Nephron (organoid): ENCODE data around the gene TSPYL4.

ENCODE experiments used
- H3K27ac Mint-ChIP-seq, 3 experiments: 2 replicates each; pipeline ENCODE4 v1.8.0; 2020; ENCODE audit warnings: mixed read lengths in 3 of 3, mild to moderate bottlenecking in 2 of 3, moderate library complexity in 1 of 3
- H3K27me3 Mint-ChIP-seq: 2 replicates; pipeline ENCODE4 v1.8.0; 2021; ENCODE audit warnings: low read depth, mild to moderate bottlenecking, moderate library complexity, mixed read lengths
- H3K36me3 Mint-ChIP-seq: 2 replicates; pipeline ENCODE4 v1.8.0; 2020; ENCODE audit warnings: low read depth, mixed read lengths
- H3K4me1 Mint-ChIP-seq: 2 replicates; pipeline ENCODE4 v1.8.0; 2020; ENCODE audit warnings: mixed read lengths
- H3K4me3 Mint-ChIP-seq, 3 experiments: 2 replicates each; pipeline ENCODE4 v1.8.0; 2020; ENCODE audit warnings: mild to moderate bottlenecking in 3 of 3, mixed read lengths in 3 of 3, moderate library complexity in 2 of 3
- H3K9me3 Mint-ChIP-seq: 2 replicates; pipeline ENCODE4 v1.8.0; 2020; ENCODE audit warnings: mixed read lengths
- CTCF ChIP-seq, 3 experiments: fragments of 200-600 bp; sonication (generic); IDR thresholded peaks; one replicate each; pipeline ENCODE4 v1.5.0; 2021; ENCODE audit warnings: antibody characterized with exemption in 3 of 3; ENCODE audit not compliant: unreplicated experiment in 3 of 3

The TSPYL4 gene

DNA sequence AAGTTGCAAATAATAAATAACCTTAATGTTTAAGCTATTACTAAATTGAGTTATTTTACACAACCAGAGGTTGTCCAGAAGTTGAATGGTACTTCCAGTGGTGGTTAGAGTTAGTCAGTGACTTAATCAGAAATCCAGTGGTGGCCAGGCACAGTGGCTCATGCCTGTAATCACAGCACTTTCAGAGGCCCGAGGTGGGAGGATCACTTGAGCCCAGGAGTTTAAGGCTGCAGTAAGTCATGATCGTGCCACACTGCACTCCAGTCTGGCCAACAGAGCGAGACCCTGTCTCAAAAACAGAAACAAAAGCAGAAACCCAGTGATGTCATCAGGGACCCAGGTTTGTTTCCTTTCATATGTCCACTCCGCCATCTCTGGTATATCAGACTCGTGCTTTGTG lies 35.0 kb downstream of the TSPYL4 start:
- H3K27ac Mint-ChIP-seq = no peak overlapping the region
- no peak for TF ChIP-seq CTCF (IDR thresholded peaks at IDR 0.05; ENCODE audit: unreplicated experiment in 3 of 3)
- no peak overlapping the region for H3K4me3 Mint-ChIP-seq
- H3K36me3 Mint-ChIP-seq = no peaks in the 10 kb centered on the region
- H3K9me3 Mint-ChIP-seq = no peaks in the 10 kb centered on the region
- no peaks in the 10 kb centered on the region for H3K27me3 Mint-ChIP-seq
- H3K4me1 Mint-ChIP-seq = no peaks in the 10 kb centered on the region

DNA sequence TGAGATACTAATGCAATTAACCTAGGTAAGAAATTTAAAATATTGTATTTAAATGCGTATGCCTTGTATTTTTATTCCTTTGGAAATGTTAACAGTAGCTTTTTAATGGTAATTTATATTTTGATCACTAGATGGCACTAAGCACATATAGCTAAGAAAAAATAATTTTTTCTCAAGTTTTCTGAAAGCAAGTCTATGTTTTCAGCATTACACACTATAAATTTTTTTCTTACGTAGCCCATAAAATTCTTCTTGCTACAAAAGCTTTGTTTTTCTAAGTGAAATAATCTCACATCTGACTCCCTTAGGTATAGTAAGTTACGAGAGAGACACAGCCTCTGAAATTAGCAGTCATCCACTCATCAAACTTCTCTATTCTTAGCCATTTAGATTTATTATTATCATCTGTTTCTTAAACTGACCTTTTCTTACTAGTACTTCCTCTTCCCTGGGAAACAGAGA lies 35.7 kb downstream of the TSPYL4 start:
- H3K4me1 Mint-ChIP-seq = no peaks in the 10 kb centered on the region
- no peak overlapping the region for H3K4me3 Mint-ChIP-seq
- no peaks in the 10 kb centered on the region for H3K27me3 Mint-ChIP-seq
- peak; percentile 34 to 66 (median 49) for TF ChIP-seq CTCF (IDR thresholded peaks at IDR 0.05; ENCODE audit: unreplicated experiment in 3 of 3)
- H3K36me3 Mint-ChIP-seq = no peaks in the 10 kb centered on the region
- peak overlapping the region in 1 of 3 experiments; percentile 57 for H3K27ac Mint-ChIP-seq
- no peaks in the 10 kb centered on the region for H3K9me3 Mint-ChIP-seq

DNA sequence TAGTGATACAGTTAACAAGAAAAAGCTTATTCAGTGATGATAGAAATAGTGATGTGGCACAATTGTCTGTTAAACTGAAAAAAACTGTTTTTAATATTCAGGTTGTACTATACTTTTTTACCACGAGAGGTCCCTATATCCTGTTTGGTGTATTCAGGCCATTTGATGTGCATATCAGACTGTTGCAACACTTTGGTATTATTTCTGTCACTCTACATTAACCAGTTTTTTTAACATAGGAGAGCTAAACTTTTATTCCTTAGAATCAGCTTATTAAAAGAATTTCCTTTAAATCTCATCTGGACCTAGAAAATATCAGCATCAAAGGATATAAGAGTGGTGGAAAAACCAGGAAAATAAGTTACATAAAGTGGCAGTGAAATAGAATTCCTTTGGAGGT lies 36.8 kb downstream of the TSPYL4 start:
- Mint-ChIP-seq H3K9me3 (no peaks in the 10 kb centered on the region), H3K4me1 (no peaks in the 10 kb centered on the region), H3K27me3 (no peaks in the 10 kb centered on the region), H3K4me3 (no peak overlapping the region), H3K36me3 (no peaks in the 10 kb centered on the region), H3K27ac (no peak overlapping the region)
- TF ChIP-seq CTCF (IDR thresholded peaks at IDR 0.05; ENCODE audit: unreplicated experiment in 3 of 3) = peak; percentile 44 to 58 (median 50)

DNA sequence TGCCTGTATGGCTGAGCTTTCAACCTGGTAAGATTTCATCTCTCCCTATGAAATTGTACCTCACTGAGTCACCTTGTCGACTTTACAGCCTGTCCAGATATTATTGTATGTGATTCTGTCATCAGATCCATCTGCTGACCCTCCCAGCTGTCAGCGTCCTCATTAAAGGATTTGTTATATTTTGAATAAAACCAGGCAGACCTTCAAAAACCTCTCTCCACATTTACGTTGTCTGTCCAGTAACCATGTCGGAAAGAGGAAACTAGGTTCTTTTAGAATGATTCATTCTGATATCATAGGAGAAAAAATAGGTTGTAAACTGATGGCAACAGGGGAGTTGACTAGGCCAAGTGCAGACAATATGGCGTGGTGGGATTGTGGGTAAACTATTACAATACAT lies 38.5 kb downstream of the TSPYL4 start:
- no peak overlapping the region for H3K27ac Mint-ChIP-seq
- H3K27me3 Mint-ChIP-seq = no peaks in the 10 kb centered on the region
- no peak for TF ChIP-seq CTCF (IDR thresholded peaks at IDR 0.05; ENCODE audit: unreplicated experiment in 3 of 3)
- no peaks in the 10 kb centered on the region for H3K4me1 Mint-ChIP-seq
- no peak overlapping the region for H3K4me3 Mint-ChIP-seq
- H3K36me3 Mint-ChIP-seq = no peaks in the 10 kb centered on the region
- H3K9me3 Mint-ChIP-seq = no peaks in the 10 kb centered on the region

GRCh38 chr6:116214681-116215080 lies 39.2 kb downstream of the TSPYL4 start:
- no peak for TF ChIP-seq CTCF (IDR thresholded peaks at IDR 0.05; ENCODE audit: unreplicated experiment in 3 of 3)
- no peak overlapping the region for H3K27ac Mint-ChIP-seq
- no peaks in the 10 kb centered on the region for H3K4me1 Mint-ChIP-seq
- H3K9me3 Mint-ChIP-seq = no peaks in the 10 kb centered on the region
- no peaks in the 10 kb centered on the region for H3K27me3 Mint-ChIP-seq
- no peaks in the 10 kb centered on the region for H3K36me3 Mint-ChIP-seq
- H3K4me3 Mint-ChIP-seq = no peak overlapping the region

DNA sequence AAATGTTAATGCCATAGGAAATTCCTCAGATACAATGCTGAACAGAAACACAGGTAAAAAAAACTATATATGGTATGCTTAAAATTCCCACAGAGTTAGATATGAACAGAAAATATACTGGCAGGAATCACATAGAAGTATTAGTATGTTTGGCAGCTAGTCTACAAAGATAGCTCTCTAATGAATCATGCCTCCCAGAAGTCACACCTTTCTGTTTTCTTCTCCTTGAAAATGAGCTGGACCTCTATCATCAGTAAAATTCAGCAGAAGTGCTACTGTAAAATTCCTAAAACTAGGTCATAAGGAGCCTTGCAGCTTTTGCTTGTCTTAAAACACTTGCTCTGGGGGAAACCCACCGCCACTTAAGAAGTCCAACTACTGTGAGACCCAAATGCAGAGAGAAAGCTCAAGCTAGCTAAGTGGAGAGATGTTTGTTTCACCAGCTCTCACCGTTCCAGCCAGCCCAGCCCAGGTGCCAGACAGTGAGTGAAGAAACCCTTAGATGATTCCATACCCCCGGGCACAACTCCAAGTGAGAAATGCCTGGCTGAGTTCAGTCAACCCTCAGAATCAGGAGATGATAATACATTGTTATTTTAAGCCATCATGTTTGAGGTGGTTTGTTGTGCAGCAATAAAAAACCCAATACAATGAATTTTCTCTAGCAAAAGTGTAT lies 43.0 kb downstream of the TSPYL4 start:
- no peak overlapping the region for H3K27ac Mint-ChIP-seq
- H3K27me3 Mint-ChIP-seq = no peaks in the 10 kb centered on the region
- H3K4me3 Mint-ChIP-seq = no peak overlapping the region
- no peaks in the 10 kb centered on the region for H3K4me1 Mint-ChIP-seq
- H3K36me3 Mint-ChIP-seq = no peaks in the 10 kb centered on the region
- H3K9me3 Mint-ChIP-seq = no peaks in the 10 kb centered on the region
- TF ChIP-seq CTCF (IDR thresholded peaks at IDR 0.05; ENCODE audit: unreplicated experiment in 3 of 3) = no peak
